Mucosa of descending colon (tissue), 3 donors: ENCODE results near the gene PLPP3. TPM values are rescaled to one million over a fixed set of nuclear protein-coding genes. Genes with fewer than 3 reads are reported as not detected.

Source experiments
- ATAC-seq: fragments of 200-7000 bp; cut with Tn5 transposase; one replicate; pipeline ENCODE4 v1.9.1; 2020; ENCODE audit warnings: mild to moderate bottlenecking, moderate library complexity
- DNase-seq, 3 donors: peaks; one replicate each; pipeline ENCODE4 v3.0.0-alpha.2; 2020
- H3K36me3 ChIP-seq: fragments of 200-600 bp; one replicate; pipeline ENCODE4 v1.8.0; 2021; ENCODE audit warnings: low read depth, mild to moderate bottlenecking
- H3K4me1 ChIP-seq: fragments of 200-600 bp; one replicate; pipeline ENCODE4 v1.8.0; 2021; ENCODE audit warnings: low read depth, mild to moderate bottlenecking
- H3K4me3 ChIP-seq: fragments of 200-600 bp; one replicate; pipeline ENCODE4 v1.8.0; 2021; ENCODE audit warnings: mild to moderate bottlenecking
- H3K9me3 ChIP-seq: fragments of 200-600 bp; one replicate; pipeline ENCODE4 v1.8.0; 2021; ENCODE audit warnings: mild to moderate bottlenecking
- intact Hi-C, 2 donors: fragments of 100-400 bp; cut with DNase I in 1 of 2; cut with micrococcal nuclease in 1 of 2; formaldehyde crosslinking; loops; one replicate each; pipeline versions ENCODE4 v1.11.0 to v1.11.1; 2022; cut with DNase I, micrococcal nuclease
- total RNA-seq, 3 donors: library from RNA; stranded (reverse); fragmentation: NEBNext Ultra II Directional in 2 of 3; extraction: Animal tissue kit (Norgen Biotek cat#: 25700) in 2 of 3; gene quantifications; one replicate each; pipeline versions ENCODE4 v1.2.1 to v1.2.4, GENCODE V29; 2021 to 2023
- TF ChIP-seq, protein P1 (sequence below): fragments of 200-600 bp; IDR thresholded peaks from one replicate; pipeline ENCODE4 v1.8.0; 2022; ENCODE audit warnings: antibody characterized with exemption, mild to moderate bottlenecking
- donor health status: DM: no; HTN: no; CAD: no; lungs with moderate emphysema.
- donor health status: DM: no; HTN: no; CAD: no.
- donor health status: DM: no; HTN: yes; CAD: no.

PLPP3 gene
- total RNA-seq, 3 donors from 2014 or later, result 25.3 to 80.5 (median 42.3) TPM

GRCh38 chr1:56444960-56445646 is 134.3 kb downstream of the PLPP3 start:
- Histone ChIP-seq H3K36me3 (no peaks in the 10 kb centered on the region), H3K4me3 (no peak overlapping the region), H3K4me1 (no peaks in the 10 kb centered on the region), H3K9me3 (no peaks in the 10 kb centered on the region)
- intact Hi-C loops, result no loop called here
- ATAC-seq (no peak), DNase-seq (no peak)
- TF ChIP-seq, protein P1, sequence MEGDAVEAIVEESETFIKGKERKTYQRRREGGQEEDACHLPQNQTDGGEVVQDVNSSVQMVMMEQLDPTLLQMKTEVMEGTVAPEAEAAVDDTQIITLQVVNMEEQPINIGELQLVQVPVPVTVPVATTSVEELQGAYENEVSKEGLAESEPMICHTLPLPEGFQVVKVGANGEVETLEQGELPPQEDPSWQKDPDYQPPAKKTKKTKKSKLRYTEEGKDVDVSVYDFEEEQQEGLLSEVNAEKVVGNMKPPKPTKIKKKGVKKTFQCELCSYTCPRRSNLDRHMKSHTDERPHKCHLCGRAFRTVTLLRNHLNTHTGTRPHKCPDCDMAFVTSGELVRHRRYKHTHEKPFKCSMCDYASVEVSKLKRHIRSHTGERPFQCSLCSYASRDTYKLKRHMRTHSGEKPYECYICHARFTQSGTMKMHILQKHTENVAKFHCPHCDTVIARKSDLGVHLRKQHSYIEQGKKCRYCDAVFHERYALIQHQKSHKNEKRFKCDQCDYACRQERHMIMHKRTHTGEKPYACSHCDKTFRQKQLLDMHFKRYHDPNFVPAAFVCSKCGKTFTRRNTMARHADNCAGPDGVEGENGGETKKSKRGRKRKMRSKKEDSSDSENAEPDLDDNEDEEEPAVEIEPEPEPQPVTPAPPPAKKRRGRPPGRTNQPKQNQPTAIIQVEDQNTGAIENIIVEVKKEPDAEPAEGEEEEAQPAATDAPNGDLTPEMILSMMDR, result no peak

Other genes with a start within 250 kb of the PLPP3 start
- 10 to 100 TPM in 1 of 3 donors, 1 to 10 TPM in 2; 2.4 to 19.2 (median 3.1) TPM for gene PRKAA2, start 65.8 kb upstream of the PLPP3 start, total RNA-seq
- gene FYB2, start 239.8 kb upstream of the PLPP3 start, total RNA-seq, result 1 to 10 TPM in 1 of 3 donors, under 1 TPM in 2; 0.90 to 3.0 (median 0.95) TPM